DMS153 treated with DMSO at 0.1 percent for 48 hours (cell line): ENCODE measurements around the gene NELL1.

Experiments
- DNase-seq: peaks from one replicate; lab custom pipeline; 2025; ENCODE audit not compliant: unreplicated experiment; lab: John Stamatoyannopoulos, UW

NELL1 gene

DNA sequence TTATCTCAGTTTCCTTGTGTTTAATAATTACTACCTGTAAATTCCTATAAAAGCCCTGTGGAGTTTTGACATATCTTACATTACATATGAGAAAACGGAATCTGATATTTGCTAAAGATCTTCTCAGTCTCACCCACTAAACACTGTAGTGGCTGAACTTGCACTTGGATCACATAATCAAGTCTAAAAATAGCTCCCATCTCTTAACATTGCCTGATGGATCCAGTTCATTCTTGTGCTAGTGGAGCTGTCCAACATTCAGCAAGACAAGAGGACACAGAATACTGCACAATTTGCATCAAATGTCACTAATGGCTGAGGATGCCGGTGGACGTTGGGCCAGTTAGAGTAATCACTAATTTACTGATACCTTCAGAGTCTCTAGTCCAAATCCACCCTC lies 953.6 kb downstream of the NELL1 start:
- DNase-seq = no peak
